GM23338 (cell line): Measurements from ENCODE around the gene STIM2.

Experiments
- CREB1 ChIP-seq: fragments of 250-450 bp; sonication (Bioruptor Pico); IDR thresholded peaks from 2 replicates; pipeline ENCODE4 v1.5.0; 2020; ENCODE audit warnings: low read depth, mild to moderate bottlenecking, moderate library complexity
- CTCF ChIP-seq, 2 experiments: fragments of 200-600 bp in 1 of 2; sonication (generic) in 1 of 2; conservative IDR thresholded peaks; 2 replicates each; pipeline versions ENCODE4 v1.5.1 to v1.6.1; 2016 to 2017; ENCODE audit warnings: antibody characterized with exemption in 2 of 2, low read depth in 2 of 2, mild to moderate bottlenecking in 2 of 2, moderate library complexity in 1 of 2
- ETS1 ChIP-seq: IDR thresholded peaks from 2 replicates; pipeline ENCODE4 v1.6.1; 2016; ENCODE audit warnings: antibody characterized with exemption
- EZH2 ChIP-seq: fragments of 200-600 bp; sonication (generic); IDR thresholded peaks from one replicate; pipeline ENCODE4 v1.8.0; 2017; ENCODE audit warnings: antibody characterized with exemption, mild to moderate bottlenecking, low read depth; ENCODE audit not compliant: unreplicated experiment
- EZH2phosphoT487 ChIP-seq: fragments of 200-600 bp; sonication (generic); IDR thresholded peaks from one replicate; pipeline ENCODE4 v1.8.1; 2018; ENCODE audit warnings: antibody characterized with exemption; ENCODE audit not compliant: unreplicated experiment
- JUNB ChIP-seq: IDR thresholded peaks from one replicate; pipeline ENCODE4 v1.6.1; 2016; ENCODE audit warnings: antibody characterized with exemption; ENCODE audit not compliant: unreplicated experiment
- NANOG ChIP-seq: IDR thresholded peaks from 2 replicates; pipeline ENCODE4 v1.6.1; 2016; ENCODE audit warnings: antibody characterized with exemption, borderline replicate concordance
- POLR2AphosphoS5 ChIP-seq: IDR thresholded peaks from 2 replicates; pipeline ENCODE4 v1.6.1; 2016; ENCODE audit warnings: antibody characterized with exemption, low read depth
- REST ChIP-seq: IDR thresholded peaks from one replicate; pipeline ENCODE4 v1.6.1; 2018; ENCODE audit warnings: antibody characterized with exemption; ENCODE audit not compliant: unreplicated experiment
- STAT1 ChIP-seq: IDR thresholded peaks from one replicate; pipeline ENCODE4 v1.6.1; 2016; ENCODE audit warnings: antibody characterized with exemption; ENCODE audit not compliant: unreplicated experiment
- ZNF114 ChIP-seq: fragments of 250-450 bp; sonication (Bioruptor Pico); IDR thresholded peaks from 2 replicates; pipeline ENCODE4 v1.5.0; 2020; ENCODE audit warnings: mild to moderate bottlenecking, moderate library complexity
- ZNF331 ChIP-seq: fragments of 250-450 bp; sonication (Bioruptor Pico); IDR thresholded peaks from 2 replicates; pipeline ENCODE4 v1.5.0; 2020; ENCODE audit warnings: low read depth, mild to moderate bottlenecking, moderate library complexity

- no peak for TF ChIP-seq REST
- no peak for TF ChIP-seq EZH2phosphoT487
- no peak for TF ChIP-seq CTCF (conservative IDR thresholded peaks at IDR 0.05; ENCODE audit: low read depth in 2 of 2)
- no peak for TF ChIP-seq EZH2
- TF ChIP-seq ETS1 = no peak
- no peak for TF ChIP-seq POLR2AphosphoS5
- no peak for TF ChIP-seq CREB1
- no peak for TF ChIP-seq JUNB
- TF ChIP-seq STAT1 = no peak
- TF ChIP-seq ZNF114 (CRISPR knock-in tag) = no peak
- no peak for TF ChIP-seq NANOG
- TF ChIP-seq ZNF331 (CRISPR knock-in tag) = no peak
These were observed 76.5 kb downstream of the STIM2 start for GRCh38 chr4:26937139-26937538.
